HTERT RPE-1 (cell line): ENCODE data around the gene BPIFB6.

Source experiments
- in situ Hi-C: fragments of 300-500 bp; cut with MboI; formaldehyde crosslinking; loops from 4 replicates; pipeline ENCODE4 v1.14.3; 2020; ENCODE audit warnings: low sequenced_read_pairs

Gene BPIFB6

GRCh38 chr20:33000802-33001466 lies 30.5 kb upstream of the BPIFB6 start:
- in situ Hi-C loops: no loop called here

- in situ Hi-C loops: no loop called here
These were observed 29.2 kb upstream of the BPIFB6 start for GRCh38 chr20:33002087-33002808.

GRCh38 chr20:33004141-33004751 lies 27.2 kb upstream of the BPIFB6 start, which contains the start of gene SUN5:
SUN5 (minus strand) TSS chr20:33004433; CDS start chr20:33004340, 93 bp downstream.
- in situ Hi-C loops: no loop called here

GRCh38 chr20:33005132-33005566 lies 26.3 kb upstream of the BPIFB6 start:
- in situ Hi-C loops: no loop called here

- in situ Hi-C loops: no loop called here
These were observed 25.3 kb upstream of the BPIFB6 start for GRCh38 chr20:33005908-33006775.

GRCh38 chr20:33006776-33007375 lies 24.6 kb upstream of the BPIFB6 start:
- in situ Hi-C loops: no loop called here

GRCh38 chr20:33007376-33008335 lies 23.8 kb upstream of the BPIFB6 start, which contains the start of gene BPIFB2:
BPIFB2 (plus strand) TSS chr20:33007704; CDS start chr20:33008575, 871 bp downstream.
- in situ Hi-C loops: no loop called here

- in situ Hi-C loops: no loop called here
These were observed 22.9 kb upstream of the BPIFB6 start for GRCh38 chr20:33008336-33009213.

- in situ Hi-C loops: no loop called here
These were observed 22.0 kb upstream of the BPIFB6 start for GRCh38 chr20:33009214-33010132.

GRCh38 chr20:33010133-33010504 lies 21.3 kb upstream of the BPIFB6 start:
- in situ Hi-C loops: no loop called here

GRCh38 chr20:33010674-33011449 lies 20.6 kb upstream of the BPIFB6 start:
- in situ Hi-C loops: no loop called here

- in situ Hi-C loops: no loop called here
These were observed 18.9 kb upstream of the BPIFB6 start for GRCh38 chr20:33012327-33013189.

- in situ Hi-C loops: no loop called here
These were observed 17.6 kb upstream of the BPIFB6 start for GRCh38 chr20:33013701-33014326.

GRCh38 chr20:33014336-33015113 lies 16.9 kb upstream of the BPIFB6 start:
- in situ Hi-C loops: no loop called here
